Upper lobe of right lung (tissue), 1 donor: ENCODE results near the gene FKTN. TPM values are rescaled to one million over a fixed set of nuclear protein-coding genes. Genes with fewer than 3 reads are reported as not detected.

Source experiments
- ATAC-seq: fragments of 200-7000 bp; cut with Tn5 transposase; one replicate; pipeline ENCODE4 v1.9.1; 2020; ENCODE audit warnings: mild to moderate bottlenecking, moderate library complexity
- DNase-seq: peaks from one replicate; pipeline ENCODE4 v3.0.0-alpha.2; 2020
- H3K27ac ChIP-seq: fragments of 200-600 bp; one replicate; pipeline ENCODE4 v1.8.0; 2022
- H3K27me3 ChIP-seq: fragments of 200-600 bp; one replicate; pipeline ENCODE4 v1.8.0; 2022; ENCODE audit warnings: mild to moderate bottlenecking
- H3K36me3 ChIP-seq: fragments of 200-600 bp; one replicate; pipeline ENCODE4 v1.8.0; 2022
- H3K4me1 ChIP-seq: fragments of 200-600 bp; one replicate; pipeline ENCODE4 v1.8.0; 2022
- H3K4me3 ChIP-seq: fragments of 200-600 bp; one replicate; pipeline ENCODE4 v1.8.0; 2022; ENCODE audit warnings: mild to moderate bottlenecking
- H3K9me3 ChIP-seq: fragments of 200-600 bp; one replicate; pipeline ENCODE4 v1.8.0; 2022
- CTCF ChIP-seq: fragments of 200-600 bp; IDR thresholded peaks from one replicate; pipeline ENCODE4 v1.8.0; 2022; ENCODE audit warnings: antibody characterized with exemption
- intact Hi-C: fragments of 100-400 bp; cut with DNase I; formaldehyde crosslinking; loops from one replicate; pipeline ENCODE4 v1.11.0; 2022
- total RNA-seq: library from RNA; stranded (reverse); fragmentation: NEBNext Ultra II Directional; extraction: Animal tissue kit (Norgen Biotek cat#: 25700); gene quantifications from one replicate; pipeline ENCODE4 v1.2.1, GENCODE V29; 2021
- donor health status: DM: no; HTN: yes; CAD: no; lungs with severe emphysema.

The FKTN gene
- total RNA-seq, 1 donor from 2014 or later = 10.8 TPM

- intact Hi-C loops = no loop called here
- H3K27me3 ChIP-seq = no peaks in the 10 kb centered on the region
- no peaks in the 10 kb centered on the region for H3K4me1 ChIP-seq
- H3K27ac ChIP-seq = no peak overlapping the region
- no peak overlapping the region for H3K4me3 ChIP-seq
- no peak for ATAC-seq
- no peak for DNase-seq
- H3K36me3 ChIP-seq = no peaks in the 10 kb centered on the region
- TF ChIP-seq CTCF = no peak
- H3K9me3 ChIP-seq = no peaks in the 10 kb centered on the region
Measured at GRCh38 chr9:105646879-105647594, 89.1 kb downstream of the FKTN start.

- intact Hi-C loops = no loop called here
- Histone ChIP-seq H3K27me3 (no peaks in the 10 kb centered on the region), H3K27ac (no peak overlapping the region), H3K36me3 (no peaks in the 10 kb centered on the region), H3K4me1 (no peaks in the 10 kb centered on the region), H3K4me3 (no peak overlapping the region), H3K9me3 (no peaks in the 10 kb centered on the region)
- no peak for DNase-seq
- no peak for ATAC-seq
- TF ChIP-seq CTCF = no peak
Measured at GRCh38 chr9:105647595-105648349, 89.8 kb downstream of the FKTN start.

- Histone ChIP-seq H3K4me1 (peaks cover 10% of the 10 kb centered on the region), H3K4me3 (no peak overlapping the region), H3K27me3 (peaks cover 15% of the 10 kb centered on the region), H3K9me3 (no peaks in the 10 kb centered on the region), H3K36me3 (no peaks in the 10 kb centered on the region), H3K27ac (no peak overlapping the region)
- TF ChIP-seq CTCF = no peak
- intact Hi-C loops = no loop called here
- DNase-seq (no peak), ATAC-seq (no peak)
Measured at GRCh38 chr9:105651806-105652205, 93.9 kb downstream of the FKTN start.

GRCh38 chr9:105656131-105656921 lies 98.4 kb downstream of the FKTN start:
- Histone ChIP-seq H3K27ac (no peak overlapping the region), H3K36me3 (no peaks in the 10 kb centered on the region), H3K27me3 (peaks cover 23% of the 10 kb centered on the region), H3K4me3 (peak overlapping the region; percentile 42), H3K9me3 (no peaks in the 10 kb centered on the region), H3K4me1 (peaks cover 10% of the 10 kb centered on the region)
- DNase-seq (no peak), ATAC-seq (peak; percentile 62)
- TF ChIP-seq CTCF = no peak
- intact Hi-C loops = no loop called here

GRCh38 chr9:105658351-105658750 lies 100.4 kb downstream of the FKTN start:
- no peaks in the 10 kb centered on the region for H3K36me3 ChIP-seq
- peaks cover 23% of the 10 kb centered on the region for H3K27me3 ChIP-seq
- peaks cover 10% of the 10 kb centered on the region for H3K4me1 ChIP-seq
- no peak for DNase-seq
- H3K27ac ChIP-seq = no peak overlapping the region
- ATAC-seq = no peak
- no peaks in the 10 kb centered on the region for H3K9me3 ChIP-seq
- H3K4me3 ChIP-seq = no peak overlapping the region
- no peak for TF ChIP-seq CTCF
- intact Hi-C loops = no loop called here
